Nephron (organoid): Measurements from ENCODE around the gene HSPBP1.

Experiments
- H3K27ac Mint-ChIP-seq, 3 experiments: 2 replicates each; pipeline ENCODE4 v1.8.0; 2020; ENCODE audit warnings: mixed read lengths in 3 of 3, mild to moderate bottlenecking in 2 of 3, moderate library complexity in 1 of 3
- H3K27me3 Mint-ChIP-seq: 2 replicates; pipeline ENCODE4 v1.8.0; 2021; ENCODE audit warnings: low read depth, mild to moderate bottlenecking, moderate library complexity, mixed read lengths
- H3K36me3 Mint-ChIP-seq: 2 replicates; pipeline ENCODE4 v1.8.0; 2020; ENCODE audit warnings: low read depth, mixed read lengths
- H3K4me1 Mint-ChIP-seq: 2 replicates; pipeline ENCODE4 v1.8.0; 2020; ENCODE audit warnings: mixed read lengths
- H3K4me3 Mint-ChIP-seq, 3 experiments: 2 replicates each; pipeline ENCODE4 v1.8.0; 2020; ENCODE audit warnings: mild to moderate bottlenecking in 3 of 3, mixed read lengths in 3 of 3, moderate library complexity in 2 of 3
- H3K9me3 Mint-ChIP-seq: 2 replicates; pipeline ENCODE4 v1.8.0; 2020; ENCODE audit warnings: mixed read lengths
- CTCF ChIP-seq, 3 experiments: fragments of 200-600 bp; sonication (generic); IDR thresholded peaks; one replicate each; pipeline ENCODE4 v1.5.0; 2021; ENCODE audit warnings: antibody characterized with exemption in 3 of 3; ENCODE audit not compliant: unreplicated experiment in 3 of 3

HSPBP1 gene

GRCh38 chr19:55216461-55217198 lies 63.3 kb downstream of the HSPBP1 start:
- Mint-ChIP-seq H3K4me1 (peaks cover 10% of the 10 kb centered on the region), H3K27me3 (peaks cover 9% of the 10 kb centered on the region), H3K9me3 (peaks cover 13% of the 10 kb centered on the region), H3K27ac (peak overlapping the region in 1 of 3 experiments; percentile 54), H3K36me3 (peaks cover 3% of the 10 kb centered on the region), H3K4me3 (peak overlapping the region; percentile 80 to 81 (median 81))
- no peak for TF ChIP-seq CTCF (IDR thresholded peaks at IDR 0.05; ENCODE audit: unreplicated experiment in 3 of 3)

GRCh38 chr19:55213547-55213946 lies 66.4 kb downstream of the HSPBP1 start:
- no peak for TF ChIP-seq CTCF (IDR thresholded peaks at IDR 0.05; ENCODE audit: unreplicated experiment in 3 of 3)
- Mint-ChIP-seq H3K9me3 (peaks cover 13% of the 10 kb centered on the region), H3K27ac (no peak overlapping the region), H3K4me1 (peaks cover 10% of the 10 kb centered on the region), H3K4me3 (no peak overlapping the region), H3K27me3 (peaks cover 14% of the 10 kb centered on the region), H3K36me3 (no peaks in the 10 kb centered on the region)

- peaks cover 13% of the 10 kb centered on the region for H3K9me3 Mint-ChIP-seq
- no peak overlapping the region for H3K4me3 Mint-ChIP-seq
- H3K36me3 Mint-ChIP-seq: no peaks in the 10 kb centered on the region
- H3K27me3 Mint-ChIP-seq: peaks cover 14% of the 10 kb centered on the region
- TF ChIP-seq CTCF (IDR thresholded peaks at IDR 0.05; ENCODE audit: unreplicated experiment in 3 of 3): no peak
- peaks cover 11% of the 10 kb centered on the region for H3K4me1 Mint-ChIP-seq
- H3K27ac Mint-ChIP-seq: no peak overlapping the region
Observed at GRCh38 chr19:55212447-55212846, 67.5 kb downstream of the HSPBP1 start.
